Astrocyte (in vitro differentiated cells and primary cell): ENCODE results near the gene FRMPD2. TPM values are rescaled to one million over a fixed set of nuclear protein-coding genes. Genes with fewer than 3 reads are reported as not detected.
"Not testable (repeated sequence)": the region's sequence is repeated elsewhere in the genome, so short reads cannot be mapped to it uniquely, and the experiment has no call there.

ENCODE experiments used
- DNase-seq: peaks from one replicate; pipeline ENCODE4 v3.0.0-alpha.2; 2010; ENCODE audit warnings: low read depth
- FAIRE-seq: peaks from 2 replicates; lab custom pipeline; 2011; peaks lifted over from hg19 to GRCh38; lab: Jason Lieb, UNC
- H2AFZ ChIP-seq: 2 replicates; pipeline ENCODE4 v1.6.0; 2012; ENCODE audit warnings: low read depth, low read length, inconsistent platforms
- H3K27ac ChIP-seq: 2 replicates; pipeline ENCODE4 v1.5.1; 2011; ENCODE audit warnings: low read depth, low read length, inconsistent platforms
- H3K27me3 ChIP-seq: 2 replicates; pipeline ENCODE4 v1.6.0; 2011; ENCODE audit warnings: low read length, inconsistent platforms; ENCODE audit not compliant: insufficient read depth
- H3K36me3 ChIP-seq: 2 replicates; pipeline ENCODE4 v1.5.1; 2011; ENCODE audit warnings: low read length, inconsistent platforms; ENCODE audit not compliant: insufficient read depth
- H3K4me1 ChIP-seq: 2 replicates; pipeline ENCODE4 v1.5.1; 2011; ENCODE audit warnings: low read length, inconsistent platforms; ENCODE audit not compliant: insufficient read depth
- H3K4me2 ChIP-seq: 2 replicates; pipeline ENCODE4 v1.6.0; 2012; ENCODE audit warnings: low read length, inconsistent platforms
- H3K4me3 ChIP-seq: 2 replicates; pipeline ENCODE4 v1.5.1; 2011; ENCODE audit warnings: low read depth, mild to moderate bottlenecking, low read length, inconsistent platforms; ENCODE audit not compliant: insufficient read depth
- H3K79me2 ChIP-seq: 2 replicates; pipeline ENCODE4 v1.6.0; 2012; ENCODE audit warnings: mild to moderate bottlenecking, low read length, inconsistent platforms; ENCODE audit not compliant: insufficient read depth
- H3K9ac ChIP-seq: 2 replicates; pipeline ENCODE4 v1.6.0; 2012; ENCODE audit warnings: mild to moderate bottlenecking, low read length, inconsistent platforms
- H3K9me3 ChIP-seq: 2 replicates; pipeline ENCODE4 v1.5.1; 2012; ENCODE audit warnings: low read depth, mild to moderate bottlenecking, low read length, inconsistent platforms; ENCODE audit not compliant: insufficient read depth
- H4K20me1 ChIP-seq: 2 replicates; pipeline ENCODE4 v1.6.0; 2012; ENCODE audit warnings: low read length, inconsistent platforms; ENCODE audit not compliant: insufficient read depth
- H3K27ac Mint-ChIP-seq: one replicate; pipeline ENCODE4 v1.8.0; 2021; ENCODE audit warnings: mild to moderate bottlenecking, mixed read lengths; ENCODE audit not compliant: unreplicated experiment
- H3K27me3 Mint-ChIP-seq: one replicate; pipeline ENCODE4 v1.8.0; 2021; ENCODE audit warnings: low read depth, mixed read lengths; ENCODE audit not compliant: unreplicated experiment
- H3K36me3 Mint-ChIP-seq: one replicate; pipeline ENCODE4 v1.8.0; 2021; ENCODE audit warnings: low read depth, mixed read lengths; ENCODE audit not compliant: unreplicated experiment
- H3K4me1 Mint-ChIP-seq: one replicate; pipeline ENCODE4 v1.8.0; 2021; ENCODE audit warnings: low read depth, mixed read lengths; ENCODE audit not compliant: unreplicated experiment
- H3K4me3 Mint-ChIP-seq: one replicate; pipeline ENCODE4 v1.8.0; 2021; ENCODE audit warnings: mild to moderate bottlenecking, moderate library complexity, mixed read lengths; ENCODE audit not compliant: unreplicated experiment
- H3K9me3 Mint-ChIP-seq: one replicate; pipeline ENCODE4 v1.8.0; 2021; ENCODE audit warnings: mild to moderate bottlenecking, mixed read lengths; ENCODE audit not compliant: unreplicated experiment
- total RNA-seq: library from RNA; stranded (reverse); gene quantifications from 2 replicates; pipeline ENCODE4 v1.2.1, GENCODE V29; 2021

The FRMPD2 gene
- total RNA-seq, 1 donor from 2014 or later, result 0.39 TPM

DNA sequence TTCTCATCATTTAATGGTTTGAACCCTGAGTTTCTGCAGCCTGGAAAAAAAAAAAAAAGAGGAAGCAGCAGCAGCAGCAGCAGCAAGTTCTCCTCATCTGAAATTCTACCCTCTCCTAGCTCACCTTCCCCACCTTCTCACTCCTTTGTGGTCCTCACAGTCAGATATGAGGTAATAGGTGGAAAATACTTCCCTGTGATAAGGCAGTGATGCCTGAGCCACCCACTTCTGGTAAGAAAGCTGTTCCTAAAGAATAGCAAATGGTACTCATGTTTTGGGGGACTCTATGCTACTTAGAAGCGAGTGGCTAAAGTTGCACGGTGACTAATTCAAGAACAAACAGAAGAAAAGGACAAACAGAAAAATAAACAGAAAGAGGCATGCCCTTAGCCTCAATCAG is 148.2 kb downstream of the FRMPD2 start:
- not testable (repeated sequence) for H3K79me2 ChIP-seq, H3K9me3 Mint-ChIP-seq, H3K27me3 Mint-ChIP-seq, H4K20me1 ChIP-seq, FAIRE-seq, H2AFZ ChIP-seq, H3K36me3 ChIP-seq, H3K27me3 ChIP-seq, H3K4me1 Mint-ChIP-seq, H3K9ac ChIP-seq, DNase-seq, H3K27ac ChIP-seq, H3K4me3 Mint-ChIP-seq, H3K4me2 ChIP-seq, H3K36me3 Mint-ChIP-seq, H3K9me3 ChIP-seq, H3K4me1 ChIP-seq, H3K27ac Mint-ChIP-seq, H3K4me3 ChIP-seq

DNA sequence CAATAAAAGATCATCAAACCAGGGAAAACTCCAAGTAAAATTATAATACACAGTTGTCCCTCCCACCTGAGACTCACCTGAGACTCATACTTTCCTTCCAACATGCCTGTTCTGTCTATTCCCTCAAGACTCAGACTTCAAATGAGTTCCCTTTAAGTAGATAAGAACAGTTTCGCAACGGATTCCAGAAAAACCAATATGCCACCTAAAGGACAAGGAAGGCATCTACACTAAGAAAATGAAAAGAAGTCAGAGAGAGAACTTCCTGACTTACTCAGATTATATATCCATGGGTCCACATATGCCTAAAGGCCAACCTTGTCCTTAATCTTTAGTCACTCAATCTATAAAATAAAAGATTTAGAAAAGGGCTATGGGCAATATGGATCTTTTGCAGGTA is 148.9 kb downstream of the FRMPD2 start:
- not testable (repeated sequence) for H3K4me3 Mint-ChIP-seq, H3K9me3 Mint-ChIP-seq, FAIRE-seq, H3K36me3 Mint-ChIP-seq, DNase-seq, H3K27ac ChIP-seq, H3K79me2 ChIP-seq, H3K4me2 ChIP-seq, H4K20me1 ChIP-seq, H3K27me3 ChIP-seq, H3K36me3 ChIP-seq, H3K27ac Mint-ChIP-seq, H2AFZ ChIP-seq, H3K27me3 Mint-ChIP-seq, H3K9ac ChIP-seq, H3K9me3 ChIP-seq, H3K4me1 Mint-ChIP-seq, H3K4me1 ChIP-seq, H3K4me3 ChIP-seq

DNA sequence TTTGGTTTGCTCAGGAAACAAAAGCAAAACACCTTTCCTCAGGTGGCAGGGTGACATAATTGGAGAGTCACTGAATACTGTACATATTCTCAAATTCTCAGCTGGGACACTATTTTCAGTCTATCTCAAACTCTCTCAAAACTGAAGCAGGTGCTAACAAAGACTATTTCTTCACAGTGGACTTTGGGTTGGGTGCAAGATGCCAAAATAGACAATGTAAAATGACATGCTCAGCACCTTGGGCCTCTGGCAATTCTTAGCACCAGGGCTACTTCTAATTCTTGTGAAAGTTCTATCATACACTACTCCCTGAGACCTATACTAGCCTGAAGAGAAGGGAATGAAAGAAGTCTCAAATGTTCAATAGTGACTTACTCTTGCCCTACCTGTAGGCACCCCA is 151.9 kb downstream of the FRMPD2 start:
- H3K4me3 Mint-ChIP-seq, H3K4me3 ChIP-seq, DNase-seq, H3K27me3 ChIP-seq, H3K9me3 ChIP-seq, FAIRE-seq, H3K4me1 Mint-ChIP-seq, H3K27me3 Mint-ChIP-seq, H3K36me3 Mint-ChIP-seq, H3K4me1 ChIP-seq, H4K20me1 ChIP-seq, H3K79me2 ChIP-seq, H3K36me3 ChIP-seq, H3K4me2 ChIP-seq, H3K27ac Mint-ChIP-seq, H3K9ac ChIP-seq, H3K9me3 Mint-ChIP-seq, H3K27ac ChIP-seq, H2AFZ ChIP-seq: not testable (repeated sequence)

DNA sequence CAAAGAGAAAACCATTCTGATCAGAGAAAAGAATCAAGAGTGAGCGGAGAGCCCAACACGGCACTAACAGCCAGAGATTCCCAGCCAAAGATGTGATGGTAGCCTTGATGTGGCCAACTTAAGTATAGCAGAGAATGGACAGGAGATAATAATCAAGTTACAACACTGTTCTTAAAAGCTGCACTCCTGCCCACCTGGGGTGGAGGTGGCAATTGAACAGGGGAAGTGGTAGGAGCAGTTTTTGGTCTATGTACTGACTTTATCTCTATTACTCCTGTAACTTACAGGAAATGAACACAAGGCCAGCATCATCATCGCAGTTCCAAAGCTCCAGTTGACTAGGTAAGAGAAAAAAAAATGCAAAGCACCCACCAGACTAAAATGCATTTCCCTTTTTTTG is 164.2 kb downstream of the FRMPD2 start:
- H3K4me1 Mint-ChIP-seq, H3K36me3 Mint-ChIP-seq, H3K4me3 ChIP-seq, H3K4me3 Mint-ChIP-seq, H4K20me1 ChIP-seq, H3K9ac ChIP-seq, H3K79me2 ChIP-seq, H3K9me3 ChIP-seq, H2AFZ ChIP-seq, H3K27ac ChIP-seq, H3K27me3 ChIP-seq, H3K9me3 Mint-ChIP-seq, H3K27me3 Mint-ChIP-seq, H3K4me1 ChIP-seq, H3K36me3 ChIP-seq, H3K27ac Mint-ChIP-seq, H3K4me2 ChIP-seq, DNase-seq, FAIRE-seq: not testable (repeated sequence)

Other genes starting within 250 kb of the FRMPD2 start
- gene MAPK8, start 32.0 kb upstream of the FRMPD2 start, total RNA-seq, result 47.4 and 48.8 TPM in 2 replicates